ENCODE measurements around the gene MYCBPAP.

Gene MYCBPAP, protein sequence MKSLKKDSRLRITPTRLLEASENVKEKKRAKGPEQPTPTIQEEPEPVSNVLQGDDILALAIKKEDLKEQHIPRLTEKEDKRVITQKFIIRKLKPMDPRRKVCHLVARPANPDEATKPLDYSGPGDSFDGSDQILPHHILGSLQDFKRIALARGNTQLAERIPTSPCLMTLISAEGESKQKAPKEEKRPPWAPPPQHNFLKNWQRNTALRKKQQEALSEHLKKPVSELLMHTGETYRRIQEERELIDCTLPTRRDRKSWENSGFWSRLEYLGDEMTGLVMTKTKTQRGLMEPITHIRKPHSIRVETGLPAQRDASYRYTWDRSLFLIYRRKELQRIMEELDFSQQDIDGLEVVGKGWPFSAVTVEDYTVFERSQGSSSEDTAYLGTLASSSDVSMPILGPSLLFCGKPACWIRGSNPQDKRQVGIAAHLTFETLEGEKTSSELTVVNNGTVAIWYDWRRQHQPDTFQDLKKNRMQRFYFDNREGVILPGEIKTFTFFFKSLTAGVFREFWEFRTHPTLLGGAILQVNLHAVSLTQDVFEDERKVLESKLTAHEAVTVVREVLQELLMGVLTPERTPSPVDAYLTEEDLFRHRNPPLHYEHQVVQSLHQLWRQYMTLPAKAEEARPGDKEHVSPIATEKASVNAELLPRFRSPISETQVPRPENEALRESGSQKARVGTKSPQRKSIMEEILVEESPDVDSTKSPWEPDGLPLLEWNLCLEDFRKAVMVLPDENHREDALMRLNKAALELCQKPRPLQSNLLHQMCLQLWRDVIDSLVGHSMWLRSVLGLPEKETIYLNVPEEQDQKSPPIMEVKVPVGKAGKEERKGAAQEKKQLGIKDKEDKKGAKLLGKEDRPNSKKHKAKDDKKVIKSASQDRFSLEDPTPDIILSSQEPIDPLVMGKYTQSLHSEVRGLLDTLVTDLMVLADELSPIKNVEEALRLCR

DNA sequence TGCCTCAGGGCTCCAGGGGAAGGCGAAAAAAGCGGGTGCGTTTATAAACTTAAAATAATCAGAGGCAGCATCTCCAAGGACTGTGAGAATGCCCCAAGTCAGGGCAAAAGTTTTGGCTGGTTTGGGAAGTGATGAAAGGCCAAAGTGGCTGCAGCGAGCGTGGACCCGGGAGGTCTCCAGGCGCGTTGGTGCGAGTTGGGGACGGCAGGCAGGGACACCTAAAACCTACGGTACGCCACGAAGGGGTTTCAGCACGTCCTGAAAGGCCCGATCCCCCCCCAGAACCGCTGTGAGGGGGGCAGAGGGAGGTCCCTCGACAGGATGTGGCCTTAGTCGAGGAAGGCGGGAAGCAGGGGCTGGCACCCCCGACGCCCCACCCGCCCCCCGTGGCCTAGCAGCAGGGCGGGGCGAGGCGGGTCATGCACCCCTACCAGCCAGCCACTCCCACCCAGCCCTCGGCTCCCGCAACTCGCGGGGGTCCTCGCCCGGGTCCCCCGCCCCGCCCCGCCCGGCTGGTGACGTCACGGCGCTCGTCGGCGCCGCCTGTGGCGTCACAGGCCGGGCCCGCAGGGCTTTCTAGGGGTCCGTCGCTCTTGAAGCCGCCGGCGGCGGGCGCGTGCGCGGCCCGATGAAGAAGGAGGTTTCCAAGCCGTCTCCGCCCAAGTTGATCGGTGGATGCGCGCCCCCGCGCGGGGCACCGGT lies at the start of gene MYCBPAP:
Gene MYCBPAP, plus strand, starts transcription at position 569 of the 702 bp plus-strand sequence. CDS start 236 bp downstream, outside the sequence.
- DNase-seq (ENCODE audit: low read depth), result peak; percentile 55
- TF ChIP-seq, protein P1, sequence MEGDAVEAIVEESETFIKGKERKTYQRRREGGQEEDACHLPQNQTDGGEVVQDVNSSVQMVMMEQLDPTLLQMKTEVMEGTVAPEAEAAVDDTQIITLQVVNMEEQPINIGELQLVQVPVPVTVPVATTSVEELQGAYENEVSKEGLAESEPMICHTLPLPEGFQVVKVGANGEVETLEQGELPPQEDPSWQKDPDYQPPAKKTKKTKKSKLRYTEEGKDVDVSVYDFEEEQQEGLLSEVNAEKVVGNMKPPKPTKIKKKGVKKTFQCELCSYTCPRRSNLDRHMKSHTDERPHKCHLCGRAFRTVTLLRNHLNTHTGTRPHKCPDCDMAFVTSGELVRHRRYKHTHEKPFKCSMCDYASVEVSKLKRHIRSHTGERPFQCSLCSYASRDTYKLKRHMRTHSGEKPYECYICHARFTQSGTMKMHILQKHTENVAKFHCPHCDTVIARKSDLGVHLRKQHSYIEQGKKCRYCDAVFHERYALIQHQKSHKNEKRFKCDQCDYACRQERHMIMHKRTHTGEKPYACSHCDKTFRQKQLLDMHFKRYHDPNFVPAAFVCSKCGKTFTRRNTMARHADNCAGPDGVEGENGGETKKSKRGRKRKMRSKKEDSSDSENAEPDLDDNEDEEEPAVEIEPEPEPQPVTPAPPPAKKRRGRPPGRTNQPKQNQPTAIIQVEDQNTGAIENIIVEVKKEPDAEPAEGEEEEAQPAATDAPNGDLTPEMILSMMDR (IDR thresholded peaks at IDR 0.05; ENCODE audit: insufficient read depth, low read depth, low read length, missing control alignments), result no peak
- H3K4me3 ChIP-seq (ENCODE audit: low read length), result peak within 1 kb of the TSS; percentile 33

DNA sequence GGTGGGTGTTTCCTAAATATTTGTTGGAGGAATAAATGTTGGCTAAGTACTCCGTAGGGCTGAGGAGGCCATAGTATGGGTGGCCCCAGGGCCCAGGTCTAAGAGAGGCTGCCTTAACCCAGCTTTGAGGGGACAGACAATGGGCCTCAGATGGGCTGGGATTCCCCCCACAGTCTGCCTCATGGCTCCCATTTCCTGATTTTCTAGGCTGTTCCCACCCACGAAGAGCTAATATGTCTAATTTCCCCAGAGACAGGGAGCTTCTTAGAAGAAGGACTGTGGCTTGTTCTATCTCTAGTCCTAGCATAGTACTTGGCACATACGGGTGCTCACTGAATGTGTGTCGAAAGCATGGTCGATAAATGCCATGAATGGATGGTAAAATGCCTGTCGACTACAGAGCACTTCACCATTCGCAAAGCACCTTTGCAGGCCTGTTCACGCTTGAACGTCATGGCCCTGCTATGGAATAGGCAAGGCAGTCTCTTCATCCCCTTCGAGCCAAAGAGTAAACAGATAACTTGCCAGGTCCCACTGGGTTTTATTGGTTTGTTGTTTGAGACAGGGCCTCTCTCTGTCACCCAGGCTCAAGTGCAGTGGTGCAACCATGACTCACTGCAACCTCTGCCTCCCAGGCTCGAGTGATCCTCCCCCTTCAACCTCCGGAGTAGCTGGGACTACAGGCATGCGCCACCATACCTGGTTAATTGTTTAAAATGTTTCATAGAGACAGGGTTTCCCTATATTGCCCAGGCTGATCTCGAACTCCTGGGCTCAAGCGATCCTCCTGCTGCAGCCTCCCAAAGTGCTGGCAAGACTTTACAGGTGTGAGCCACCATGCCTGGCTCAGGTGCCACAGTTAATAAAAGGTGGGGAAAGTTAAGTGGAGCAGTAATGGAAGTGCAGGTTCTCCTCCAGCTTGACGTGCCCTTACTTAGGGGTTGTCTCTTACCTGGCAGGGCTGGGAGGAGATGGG lies 49.2 kb upstream of the MYCBPAP start:
- TF ChIP-seq, protein P1 (IDR thresholded peaks at IDR 0.05; ENCODE audit: insufficient read depth, low read depth, low read length, missing control alignments), result no peak
- no peak overlapping the region for H3K4me3 ChIP-seq (ENCODE audit: low read length)
- DNase-seq (ENCODE audit: low read depth), result peak; percentile 70

DNA sequence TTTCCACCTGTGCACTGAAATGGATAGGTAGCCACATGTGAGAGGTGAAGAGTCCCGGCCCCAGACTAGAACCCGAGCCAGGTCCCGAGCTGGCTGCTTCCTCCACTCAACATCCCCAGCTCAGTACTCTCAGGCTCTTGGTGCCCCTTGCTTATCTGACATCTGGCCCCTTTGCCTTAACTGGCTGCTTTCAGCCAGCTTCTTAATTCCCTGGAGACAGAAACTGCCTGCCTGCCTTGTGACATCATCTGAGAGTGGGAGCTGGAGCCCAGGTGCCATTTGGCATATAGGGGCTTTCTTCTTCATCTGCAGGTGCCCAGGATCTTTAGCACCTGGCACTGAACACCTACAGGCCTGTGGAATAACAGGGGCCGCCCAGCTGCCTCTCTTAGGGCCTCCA lies 48.5 kb upstream of the MYCBPAP start:
- H3K4me3 ChIP-seq (ENCODE audit: low read length), result no peak overlapping the region
- no peak for DNase-seq (ENCODE audit: low read depth)
- TF ChIP-seq, protein P1 (IDR thresholded peaks at IDR 0.05; ENCODE audit: insufficient read depth, low read depth, low read length, missing control alignments), result no peak

DNA sequence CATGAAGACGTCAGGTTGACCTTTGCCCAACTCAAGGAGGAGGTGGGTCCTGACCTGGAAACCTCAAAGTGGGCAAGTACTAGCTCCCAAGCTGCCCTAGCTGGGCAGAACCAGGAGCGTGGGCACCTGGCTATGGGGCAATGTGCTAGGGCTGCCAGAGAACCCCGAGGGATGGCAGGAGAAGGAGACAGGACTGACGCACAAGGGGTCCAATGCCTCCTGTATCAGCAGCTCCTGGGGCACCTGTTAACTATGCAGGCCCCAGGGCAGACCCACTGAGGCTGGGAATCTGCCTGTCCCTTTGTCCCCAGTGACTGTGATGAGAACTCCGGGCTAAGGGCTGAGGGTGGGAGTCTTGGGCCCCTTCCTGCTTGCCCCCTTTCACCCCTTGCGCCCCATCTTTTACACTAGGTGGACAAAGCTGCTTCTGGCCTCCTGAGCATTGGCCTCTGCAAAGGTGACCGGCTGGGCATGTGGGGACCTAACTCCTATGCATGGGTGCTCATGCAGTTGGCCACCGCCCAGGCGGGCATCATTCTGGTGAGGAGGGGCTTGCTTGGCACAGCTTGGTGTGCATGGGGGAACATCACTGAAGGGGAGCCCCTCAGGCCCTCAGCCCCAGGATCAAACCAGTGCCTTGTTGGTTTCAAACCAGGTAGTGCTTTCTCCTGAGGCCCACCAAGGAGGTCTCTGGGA lies 47.3 kb upstream of the MYCBPAP start:
- no peak overlapping the region for H3K4me3 ChIP-seq (ENCODE audit: low read length)
- TF ChIP-seq, protein P1 (IDR thresholded peaks at IDR 0.05; ENCODE audit: insufficient read depth, low read depth, low read length, missing control alignments), result no peak
- DNase-seq (ENCODE audit: low read depth), result no peak

DNA sequence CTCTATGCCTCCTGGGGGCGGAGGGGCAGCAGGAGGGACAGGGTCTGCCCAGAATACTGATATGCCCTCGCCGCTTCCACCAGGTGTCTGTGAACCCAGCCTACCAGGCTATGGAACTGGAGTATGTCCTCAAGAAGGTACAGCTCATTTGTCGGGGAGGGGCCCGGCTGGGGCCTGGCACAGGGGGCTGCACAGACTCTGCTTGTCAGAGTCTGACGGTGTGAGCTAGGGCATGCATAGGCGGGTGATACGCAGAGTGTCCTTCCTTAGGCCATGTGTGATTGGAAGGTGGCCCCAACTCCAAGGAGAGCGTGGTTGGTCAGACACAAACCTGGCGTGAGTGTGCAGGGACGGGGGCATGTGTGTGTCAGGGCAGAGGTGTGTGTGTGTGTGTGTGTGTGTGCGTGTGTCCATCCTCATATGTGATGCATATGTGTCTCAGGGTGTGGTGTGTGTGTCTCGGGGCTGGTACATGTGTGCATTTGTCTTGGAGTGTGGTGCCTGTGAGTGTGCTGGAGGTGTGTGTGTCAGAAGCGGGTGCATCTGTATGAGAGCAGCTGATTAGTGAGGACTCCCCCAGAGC lies 46.6 kb upstream of the MYCBPAP start:
- DNase-seq (ENCODE audit: low read depth), result no peak
- H3K4me3 ChIP-seq (ENCODE audit: low read length), result no peak overlapping the region
- TF ChIP-seq, protein P1 (IDR thresholded peaks at IDR 0.05; ENCODE audit: insufficient read depth, low read depth, low read length, missing control alignments), result no peak
